ENCODE results near the gene QPRT. TPM values are rescaled to one million over a fixed set of nuclear protein-coding genes. Genes with fewer than 3 reads are reported as not detected.
A peak's percentile ranks its signal among the peaks of the same experiment; 100 is the strongest.
"Not testable (repeated sequence)": the region's sequence is repeated elsewhere in the genome, so short reads cannot be mapped to it uniquely, and the experiment has no call there.

QPRT gene
- total RNA-seq, 3 donors from 2014 or later, result 25.3 to 54.6 (median 25.4) TPM

GRCh38 chr16:29694384-29695195, 15.6 kb downstream of the QPRT start:
- intact Hi-C loops (cut with DNase I, micrococcal nuclease), result no loop called here
- H3K36me3 ChIP-seq (ENCODE audit: low read depth), result no peaks in the 10 kb centered on the region
- H3K4me1 ChIP-seq (ENCODE audit: low read depth), result no peaks in the 10 kb centered on the region
- DNase-seq (peak in 2 of 3 donors; percentile 17 to 46), ATAC-seq (no peak)
- H3K4me3 ChIP-seq, result no peak overlapping the region
- H3K9me3 ChIP-seq, result no peaks in the 10 kb centered on the region
- TF ChIP-seq CTCF (IDR thresholded peaks at IDR 0.05), result no peak

GRCh38 chr16:29695675-29696074, 16.7 kb downstream of the QPRT start:
- H3K4me3 ChIP-seq; intact Hi-C loops (cut with DNase I, micrococcal nuclease): not testable (repeated sequence)

GRCh38 chr16:29696881-29697331, 17.9 kb downstream of the QPRT start:
- Histone ChIP-seq H3K9me3 (no peaks in the 10 kb centered on the region), H3K4me1 (ENCODE audit: low read depth) (no peaks in the 10 kb centered on the region), H3K36me3 (ENCODE audit: low read depth) (no peaks in the 10 kb centered on the region), H3K4me3 (no peak overlapping the region)
- TF ChIP-seq CTCF (IDR thresholded peaks at IDR 0.05), result no peak
- peak in 1 of 3 donors; percentile 45 for DNase-seq
- no peak for ATAC-seq
- intact Hi-C loops (cut with DNase I, micrococcal nuclease), result no loop called here

More at GRCh38 chr16:29695675-29696074, 16.7 kb downstream of the QPRT start:
- not testable (repeated sequence) for ATAC-seq; H3K36me3 ChIP-seq (ENCODE audit: low read depth); H3K4me1 ChIP-seq (ENCODE audit: low read depth); H3K9me3 ChIP-seq; DNase-seq

- no peak for ATAC-seq
- H3K4me1 ChIP-seq (ENCODE audit: low read depth), result no peaks in the 10 kb centered on the region
- TF ChIP-seq CTCF (IDR thresholded peaks at IDR 0.05), result no peak
- H3K36me3 ChIP-seq (ENCODE audit: low read depth), result no peaks in the 10 kb centered on the region
- no peak overlapping the region for H3K4me3 ChIP-seq
- no peak for DNase-seq
- intact Hi-C loops (cut with DNase I, micrococcal nuclease), result no loop called here
- no peaks in the 10 kb centered on the region for H3K9me3 ChIP-seq
Observed at GRCh38 chr16:29697391-29697790, 18.4 kb downstream of the QPRT start.

- intact Hi-C loops (cut with DNase I, micrococcal nuclease), result no loop called here
- Histone ChIP-seq H3K36me3 (ENCODE audit: low read depth) (no peaks in the 10 kb centered on the region), H3K4me3 (no peak overlapping the region), H3K9me3 (no peaks in the 10 kb centered on the region), H3K4me1 (ENCODE audit: low read depth) (no peaks in the 10 kb centered on the region)
- ATAC-seq, result no peak
- no peak for DNase-seq
- TF ChIP-seq CTCF (IDR thresholded peaks at IDR 0.05), result no peak
Observed at GRCh38 chr16:29698042-29698441, 19.1 kb downstream of the QPRT start.

- intact Hi-C loops (cut with DNase I, micrococcal nuclease), result no loop called here
- ATAC-seq (no peak), DNase-seq (peak in 1 of 3 donors; percentile 22)
- Histone ChIP-seq H3K4me3 (no peak overlapping the region), H3K36me3 (ENCODE audit: low read depth) (no peaks in the 10 kb centered on the region), H3K9me3 (no peaks in the 10 kb centered on the region), H3K4me1 (ENCODE audit: low read depth) (no peaks in the 10 kb centered on the region)
- no peak for TF ChIP-seq CTCF (IDR thresholded peaks at IDR 0.05)
Observed at GRCh38 chr16:29698484-29699323, 19.7 kb downstream of the QPRT start.
